SIG-M5 treated with dmso at 0.1 percent for 504 hours (cell line): ENCODE data around the gene PPM1H.
A peak's percentile ranks its signal among the peaks of the same experiment; 100 is the strongest.
"Not testable (repeated sequence)": the region's sequence is repeated elsewhere in the genome, so short reads cannot be mapped to it uniquely, and the experiment has no call there.

Experiments used
- DNase-seq: peaks from one replicate; lab custom pipeline; 2025; ENCODE audit not compliant: unreplicated experiment; lab: John Stamatoyannopoulos, UW

PPM1H gene

GRCh38 chr12:62948123-62948522, 13.2 kb upstream of the PPM1H start:
- DNase-seq, result no peak

DNA sequence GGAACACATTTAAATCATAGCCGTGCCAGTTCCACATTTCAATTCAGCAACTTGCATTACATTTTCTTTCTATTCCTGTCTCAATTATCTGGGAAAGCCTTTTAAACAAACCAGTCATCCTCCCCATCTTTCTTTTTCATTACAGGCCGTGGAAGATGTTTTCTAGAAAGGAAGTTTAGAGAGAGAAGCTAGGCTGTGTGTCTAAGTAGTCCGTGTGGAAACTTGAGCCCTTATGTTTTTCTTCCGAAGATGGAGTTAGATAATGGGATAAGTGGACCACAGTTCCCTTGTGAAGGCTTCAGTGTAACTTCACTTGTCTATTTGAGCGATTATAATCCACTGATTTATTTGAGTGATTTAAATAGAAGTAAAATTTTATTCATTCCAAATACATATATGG, 12.4 kb upstream of the PPM1H start:
- DNase-seq, result no peak

DNA sequence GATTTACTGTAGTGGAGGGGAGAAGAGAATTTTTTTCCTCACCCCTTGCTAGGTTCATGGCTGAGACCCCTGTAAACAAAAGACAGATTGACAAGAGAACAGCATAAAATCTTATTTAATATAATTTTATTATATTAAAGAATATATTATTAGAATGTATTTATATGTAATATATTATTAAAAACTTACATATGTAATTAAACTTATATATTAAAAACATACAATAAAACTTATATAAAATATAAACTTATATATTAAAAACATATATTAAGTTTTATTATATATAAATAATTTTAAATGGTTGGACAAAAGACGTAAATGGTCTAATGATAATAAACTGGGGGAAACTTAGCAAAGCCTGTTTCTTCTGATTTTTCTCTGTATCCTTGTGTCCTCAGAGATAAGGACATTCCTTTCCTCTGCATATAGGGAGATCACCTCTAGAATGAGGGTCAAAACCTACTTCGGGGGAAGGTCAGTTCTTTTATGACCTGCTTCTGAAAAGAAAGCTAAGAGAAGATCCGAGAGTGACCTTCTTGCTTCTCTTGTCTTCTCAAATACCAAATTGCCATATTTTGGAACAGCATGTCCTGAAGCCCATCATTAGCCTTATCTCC, 8.9 kb upstream of the PPM1H start:
- no peak for DNase-seq

DNA sequence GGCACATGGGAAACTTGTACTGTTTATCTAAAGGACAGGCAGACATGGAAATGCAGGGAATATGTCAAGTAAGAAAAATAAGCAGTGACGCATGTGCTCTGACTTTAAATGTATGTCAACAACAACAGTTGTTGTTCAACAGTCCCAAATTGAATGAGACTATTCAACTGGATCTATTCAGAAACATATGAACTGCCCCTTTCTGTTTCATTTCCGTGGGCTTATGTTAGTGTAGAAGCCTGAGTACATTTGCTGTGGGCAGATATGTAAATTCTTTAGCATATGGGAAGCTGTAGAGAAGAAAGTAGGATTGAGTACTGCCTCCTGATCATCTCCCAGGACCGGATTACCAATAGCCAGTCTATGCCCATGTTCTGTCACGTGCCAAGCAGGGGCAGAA, 7.4 kb upstream of the PPM1H start:
- not testable (repeated sequence) for DNase-seq

DNA sequence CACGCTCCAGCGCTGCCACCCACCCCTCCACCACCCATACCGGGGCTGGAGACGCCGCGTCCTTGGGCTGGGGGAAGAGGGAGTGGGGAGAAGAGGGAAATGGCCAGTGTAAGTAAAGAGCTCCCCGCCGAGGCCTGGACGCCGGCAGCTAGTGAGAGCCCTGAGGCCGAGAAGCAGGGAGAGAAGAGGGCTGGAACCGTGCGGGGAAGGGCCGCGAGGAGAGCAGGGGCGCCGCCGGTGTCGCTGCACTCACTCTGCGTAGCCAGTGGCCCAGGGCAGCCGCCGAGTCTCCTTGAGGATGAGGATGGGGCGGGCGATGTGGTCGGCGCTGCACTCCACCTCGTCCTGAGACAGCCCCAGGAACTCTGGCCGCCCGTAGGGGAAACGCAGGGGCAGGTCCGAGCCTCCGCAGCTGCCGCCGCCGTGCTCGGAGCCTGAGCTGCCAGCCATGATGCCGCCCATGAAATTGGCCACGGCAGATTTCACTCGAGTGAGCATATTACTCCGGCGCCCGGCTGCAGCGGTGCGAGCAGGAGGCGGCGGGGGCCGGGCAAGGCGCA, 631 bp downstream of the PPM1H start:
- peak; percentile 30 for DNase-seq

- DNase-seq, result no peak
Measured at GRCh38 chr12:62933602-62934238, 1.2 kb downstream of the PPM1H start.

DNA sequence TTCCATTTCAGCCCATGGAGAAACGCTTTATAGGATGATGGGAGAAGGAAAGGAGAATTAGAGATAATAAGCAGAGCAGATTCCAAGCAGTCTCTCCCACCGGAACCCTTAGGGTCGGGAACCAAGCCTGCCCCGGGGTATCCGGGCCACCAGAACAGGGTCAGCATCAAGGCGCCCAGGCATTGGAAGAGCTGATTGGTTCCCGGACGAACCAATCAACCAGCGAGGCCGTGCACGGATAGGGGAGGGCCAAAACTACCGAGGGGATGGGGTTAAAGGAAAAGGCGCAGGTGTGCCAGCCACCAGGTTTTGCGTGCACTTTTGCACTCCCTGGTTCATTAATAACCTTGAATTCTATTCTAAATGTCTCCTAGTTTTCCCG, 1.7 kb downstream of the PPM1H start:
- no peak for DNase-seq

- DNase-seq, result no peak
Measured at GRCh38 chr12:62931477-62931876, 3.5 kb downstream of the PPM1H start.

DNA sequence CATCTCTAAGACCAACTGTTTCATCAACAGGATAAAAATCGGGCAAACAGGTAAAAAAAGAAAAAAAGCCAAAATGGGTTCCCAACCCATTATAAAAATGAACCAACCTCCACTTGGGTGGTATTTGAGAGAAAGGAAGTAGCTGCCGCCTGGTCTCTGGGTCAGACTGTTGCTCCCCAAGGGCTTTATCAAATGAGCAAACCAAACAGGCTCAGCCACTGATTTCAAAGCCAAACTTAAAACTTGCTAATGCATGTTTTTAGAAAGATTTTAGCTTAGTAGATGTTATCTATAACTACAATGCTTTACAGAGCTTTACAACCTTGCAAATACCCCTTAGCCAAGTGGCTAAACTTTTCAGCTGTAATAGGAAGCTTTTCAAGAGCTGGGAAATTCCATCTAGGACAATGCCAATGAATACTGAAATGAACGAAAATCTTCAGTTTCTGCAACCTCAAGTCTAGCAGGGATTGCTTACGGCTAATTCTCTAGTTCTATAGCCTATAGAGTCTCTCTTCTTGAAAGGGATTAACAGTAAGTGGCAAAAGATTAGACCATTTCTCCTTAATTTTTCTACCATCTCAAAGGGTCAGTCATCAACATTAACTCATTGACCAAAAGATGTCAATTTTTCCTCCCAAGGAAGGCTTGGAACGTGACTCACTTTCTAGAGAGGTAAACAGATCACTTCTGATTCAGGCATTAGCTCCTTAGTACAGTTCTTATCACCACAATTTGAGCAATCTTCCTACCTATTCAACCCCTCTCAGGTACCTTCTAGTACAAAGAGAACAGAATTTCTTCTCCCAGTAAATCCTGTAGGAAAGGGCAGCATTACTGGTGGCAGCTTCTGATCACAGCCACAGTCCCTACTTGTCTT, 4.2 kb downstream of the PPM1H start:
- DNase-seq, result no peak

- no peak for DNase-seq
Measured at GRCh38 chr12:62928632-62929031, 6.3 kb downstream of the PPM1H start.

- DNase-seq, result no peak
Measured at GRCh38 chr12:62925680-62926079, 9.3 kb downstream of the PPM1H start.

DNA sequence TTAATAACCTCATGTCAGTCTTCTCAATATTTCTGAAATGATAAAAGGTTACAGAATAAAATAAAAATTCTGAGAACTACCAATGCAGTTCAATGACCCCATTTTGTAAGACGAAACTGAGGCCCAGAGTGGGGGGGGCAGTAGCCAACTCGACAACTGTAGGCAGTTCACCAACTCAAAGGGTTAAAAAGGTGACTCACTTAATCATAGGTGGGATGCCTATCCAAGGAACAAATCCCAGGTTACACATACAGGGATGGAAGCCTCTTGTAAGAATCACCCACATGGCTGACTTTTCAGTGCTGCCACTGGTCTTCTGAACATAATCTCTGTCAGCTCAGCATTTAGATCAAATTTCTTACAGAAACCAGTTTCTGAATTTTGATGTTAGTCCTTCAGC, 10.9 kb downstream of the PPM1H start:
- DNase-seq, result no peak

GRCh38 chr12:62922539-62922938, 12.4 kb downstream of the PPM1H start:
- DNase-seq, result no peak

GRCh38 chr12:62919838-62920237, 15.1 kb downstream of the PPM1H start:
- no peak for DNase-seq

GRCh38 chr12:62917926-62918325, 17.0 kb downstream of the PPM1H start:
- no peak for DNase-seq

DNA sequence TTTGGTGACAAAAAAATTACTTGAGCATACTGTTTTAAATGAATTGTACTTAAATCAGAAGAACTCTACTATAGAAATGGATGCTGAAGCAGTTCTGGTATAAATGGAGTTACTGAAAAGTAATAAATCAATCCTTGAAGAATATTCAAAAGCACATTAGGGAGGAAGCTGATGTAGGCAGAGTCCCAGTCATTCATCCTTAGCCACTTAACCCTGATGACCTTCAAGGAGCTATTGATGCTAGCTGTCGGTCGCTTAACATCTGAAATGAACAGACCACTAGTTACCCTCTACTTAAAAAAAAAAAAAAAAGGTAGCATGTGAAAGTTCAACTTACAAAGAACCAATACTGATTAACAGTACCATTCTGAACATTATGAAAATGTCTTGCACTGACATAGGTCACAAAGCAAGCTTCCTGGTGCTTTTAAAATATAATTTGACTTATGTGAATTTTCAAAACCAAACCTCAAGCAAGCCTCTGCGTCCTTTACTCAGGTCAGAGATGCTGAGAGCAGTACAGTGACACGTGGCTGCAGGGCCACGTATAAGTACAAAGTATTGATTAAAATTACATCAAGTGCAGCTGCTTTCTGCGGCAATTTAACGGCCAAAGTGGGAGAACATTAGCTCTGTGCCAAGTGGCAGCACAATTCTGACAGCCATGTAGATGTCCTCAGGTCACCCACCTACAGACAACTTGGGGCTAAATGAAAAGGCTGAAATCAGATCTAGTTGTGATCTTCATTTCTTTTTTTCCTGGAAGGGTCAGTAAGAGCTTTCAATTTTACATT, 18.1 kb downstream of the PPM1H start:
- no peak for DNase-seq

GRCh38 chr12:62915204-62915529, 19.8 kb downstream of the PPM1H start:
- no peak for DNase-seq

DNA sequence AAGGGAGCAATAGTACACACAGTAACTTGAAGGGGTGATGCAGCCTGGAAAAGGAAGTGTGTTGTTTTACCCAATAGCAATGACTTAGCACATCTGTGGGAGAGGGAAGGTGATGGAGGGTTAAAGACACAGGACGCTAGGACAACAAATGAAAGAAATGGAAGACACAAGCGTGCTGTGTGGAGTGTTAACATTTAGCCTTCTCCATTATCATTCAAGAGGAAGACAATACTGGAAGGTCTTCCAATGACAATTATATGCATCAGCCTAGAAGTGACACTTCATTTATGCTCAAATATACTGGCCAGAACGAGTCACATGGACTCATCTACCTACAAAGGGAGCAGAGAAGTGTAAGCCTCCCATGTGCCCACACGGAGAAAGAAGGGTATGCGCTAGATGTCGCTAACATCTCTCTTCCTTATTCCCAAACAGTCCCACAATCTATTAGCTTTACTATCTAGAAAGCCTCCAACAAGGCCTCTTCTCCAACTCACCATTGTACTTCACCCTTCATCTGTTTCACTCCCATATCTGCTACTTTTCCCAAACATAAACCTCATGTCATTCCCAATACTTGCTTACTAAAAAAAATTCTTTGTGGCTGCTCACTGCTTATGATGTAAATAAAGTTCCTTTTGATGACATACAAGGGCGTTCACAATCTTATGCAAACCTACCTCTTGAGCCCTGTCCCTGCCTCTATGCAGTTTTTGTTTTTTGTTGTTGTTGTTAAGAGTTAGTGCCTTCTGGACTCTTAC, 20.3 kb downstream of the PPM1H start:
- peak; percentile 24 for DNase-seq

- DNase-seq, result no peak
Measured at GRCh38 chr12:62913380-62913779, 21.6 kb downstream of the PPM1H start.

- DNase-seq, result no peak
Measured at GRCh38 chr12:62912644-62913043, 22.3 kb downstream of the PPM1H start.
